ENCODE measurements around the gene RGMA. TPM values are rescaled to one million over a fixed set of nuclear protein-coding genes. Genes with fewer than 3 reads are reported as not detected.

The RGMA gene
- total and polyA plus RNA-seq, 2 donors from 2014 or later: 4.4 to 4.7 TPM

GRCh38 chr15:93135459-93135858 lies 46.4 kb upstream of the RGMA start:
- no peak for DNase-seq
- TF ChIP-seq CTCF (IDR thresholded peaks at IDR 0.05; ENCODE audit: borderline replicate concordance, extremely low read depth, insufficient read depth): no peak
- intact Hi-C loops (cut with DNase I): no loop called here

GRCh38 chr15:93131485-93132095 lies 42.6 kb upstream of the RGMA start:
- no peak overlapping the region for H3K27ac ChIP-seq (ENCODE audit: low read depth in 2 of 2, low read length in 2 of 2)
- H3K9me3 ChIP-seq (ENCODE audit: control insufficient read depth in 2 of 3, insufficient read depth in 1 of 3, low read length in 3 of 3): no peaks in the 10 kb centered on the region
- intact Hi-C loops (cut with DNase I): no loop called here
- no peak overlapping the region for H3K4me3 ChIP-seq (ENCODE audit: low read length in 3 of 3)
- no peaks in the 10 kb centered on the region for H3K36me3 ChIP-seq (ENCODE audit: control insufficient read depth in 2 of 3, insufficient read depth in 3 of 3, low read length in 3 of 3)
- H3K9ac ChIP-seq (ENCODE audit: low read length in 3 of 3): no peak overlapping the region
- H3K4me1 ChIP-seq (ENCODE audit: control insufficient read depth in 2 of 3, insufficient read depth in 2 of 3, low read depth in 1 of 3, low read length in 3 of 3): no peaks in the 10 kb centered on the region
- no peaks in the 10 kb centered on the region for H3K27me3 ChIP-seq (ENCODE audit: control insufficient read depth, insufficient read depth, low read length)
- no peak for FAIRE-seq
- DNase-seq: no peak
- TF ChIP-seq CTCF (IDR thresholded peaks at IDR 0.05; ENCODE audit: borderline replicate concordance, extremely low read depth, insufficient read depth): no peak

More at GRCh38 chr15:93135459-93135858, 46.4 kb upstream of the RGMA start:
- no peak for FAIRE-seq
- no peaks in the 10 kb centered on the region for H3K9me3 ChIP-seq (ENCODE audit: control insufficient read depth in 2 of 3, insufficient read depth in 1 of 3, low read length in 3 of 3)
- H3K27ac ChIP-seq (ENCODE audit: low read depth in 2 of 2, low read length in 2 of 2): no peak overlapping the region
- H3K27me3 ChIP-seq (ENCODE audit: control insufficient read depth, insufficient read depth, low read length): no peaks in the 10 kb centered on the region
- H3K36me3 ChIP-seq (ENCODE audit: control insufficient read depth in 2 of 3, insufficient read depth in 3 of 3, low read length in 3 of 3): no peaks in the 10 kb centered on the region
- no peak overlapping the region for H3K4me3 ChIP-seq (ENCODE audit: low read length in 3 of 3)
- no peaks in the 10 kb centered on the region for H3K4me1 ChIP-seq (ENCODE audit: control insufficient read depth in 2 of 3, insufficient read depth in 2 of 3, low read depth in 1 of 3, low read length in 3 of 3)
- no peak overlapping the region for H3K9ac ChIP-seq (ENCODE audit: low read length in 3 of 3)

- peak overlapping the region in 2 of 3 donors; percentile 39 to 52 for H3K4me3 ChIP-seq (ENCODE audit: low read length in 3 of 3)
- TF ChIP-seq CTCF (IDR thresholded peaks at IDR 0.05; ENCODE audit: borderline replicate concordance, extremely low read depth, insufficient read depth): no peak
- H3K27me3 ChIP-seq (ENCODE audit: control insufficient read depth, insufficient read depth, low read length): no peaks in the 10 kb centered on the region
- H3K36me3 ChIP-seq (ENCODE audit: control insufficient read depth in 2 of 3, insufficient read depth in 3 of 3, low read length in 3 of 3): no peaks in the 10 kb centered on the region
- no peak overlapping the region for H3K9ac ChIP-seq (ENCODE audit: low read length in 3 of 3)
- H3K4me1 ChIP-seq (ENCODE audit: control insufficient read depth in 2 of 3, insufficient read depth in 2 of 3, low read depth in 1 of 3, low read length in 3 of 3): no peaks in the 10 kb centered on the region
- no peak for FAIRE-seq
- no peak overlapping the region for H3K27ac ChIP-seq (ENCODE audit: low read depth in 2 of 2, low read length in 2 of 2)
- intact Hi-C loops (cut with DNase I): no loop called here
- H3K9me3 ChIP-seq (ENCODE audit: control insufficient read depth in 2 of 3, insufficient read depth in 1 of 3, low read length in 3 of 3): no peaks in the 10 kb centered on the region
- DNase-seq: peak in 1 of 5 donors; percentile 16
These were observed 40.9 kb upstream of the RGMA start for GRCh38 chr15:93129702-93130488.
